ENCODE data around the gene SCARF2.
"Not testable (repeated sequence)": the region's sequence is repeated elsewhere in the genome, so short reads cannot be mapped to it uniquely, and the experiment has no call there.

The SCARF2 gene

GRCh38 chr22:20463324-20464095 is 25.9 kb upstream of the SCARF2 start:
- peak; percentile 64 for DNase-seq

- no peak for DNase-seq
These were observed 22.2 kb upstream of the SCARF2 start for GRCh38 chr22:20459862-20460261.

DNA sequence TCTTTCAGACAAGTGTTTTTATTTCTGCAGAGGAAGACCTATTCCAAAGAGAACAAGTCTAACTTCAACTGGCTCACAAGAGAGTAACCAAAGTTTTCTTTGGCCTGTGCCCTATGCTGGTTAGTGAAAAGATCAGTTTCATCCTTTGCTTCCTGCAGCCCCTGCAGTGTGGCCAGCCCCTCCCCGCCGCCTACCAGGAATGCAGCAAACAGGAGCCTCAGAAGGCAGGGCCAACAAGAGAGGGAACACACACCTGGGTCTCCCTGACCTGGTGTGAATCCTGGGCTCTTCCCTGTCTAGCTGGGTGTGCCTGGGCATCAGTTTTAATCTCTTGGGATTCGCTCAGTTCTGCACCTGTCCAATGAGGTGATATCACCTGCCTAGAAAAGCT is 21.5 kb upstream of the SCARF2 start:
- DNase-seq: no peak

- DNase-seq: no peak
These were observed 21.0 kb upstream of the SCARF2 start for GRCh38 chr22:20458530-20459151.

DNA sequence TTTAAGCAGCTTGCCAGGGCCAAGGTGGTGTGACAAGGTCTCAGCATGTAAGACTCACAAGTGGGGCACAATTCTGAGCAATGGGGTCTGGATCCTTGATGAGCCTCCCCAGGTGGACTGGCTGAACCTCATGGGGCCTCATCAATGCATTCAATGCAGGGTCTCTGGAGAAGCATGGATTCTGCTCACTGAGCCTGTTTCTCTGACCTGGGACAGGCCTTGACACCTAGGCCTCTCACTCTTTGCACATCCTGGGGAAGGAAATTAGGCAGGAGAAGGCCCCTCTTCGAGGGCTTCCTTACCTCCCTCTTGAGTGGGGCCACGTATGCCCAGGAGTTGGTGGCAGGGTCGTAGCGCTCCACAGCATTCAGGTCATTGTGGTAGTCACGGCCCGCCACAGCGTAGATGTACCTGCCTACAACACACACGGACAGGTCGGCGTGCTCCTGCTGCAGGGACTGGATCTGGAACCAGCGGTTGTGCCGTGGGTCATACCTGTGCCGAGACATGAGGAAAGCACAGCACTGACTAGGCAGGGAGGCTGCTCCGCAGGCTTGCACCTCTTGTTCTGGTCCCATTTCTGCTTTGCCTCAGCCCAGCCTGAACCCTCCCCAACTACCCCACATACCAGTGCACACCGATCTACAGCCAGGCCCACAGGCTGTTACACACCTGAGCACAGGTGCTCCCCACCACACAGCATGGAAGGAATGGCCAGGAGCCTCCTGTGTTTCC is 20.0 kb upstream of the SCARF2 start:
- DNase-seq: no peak

DNA sequence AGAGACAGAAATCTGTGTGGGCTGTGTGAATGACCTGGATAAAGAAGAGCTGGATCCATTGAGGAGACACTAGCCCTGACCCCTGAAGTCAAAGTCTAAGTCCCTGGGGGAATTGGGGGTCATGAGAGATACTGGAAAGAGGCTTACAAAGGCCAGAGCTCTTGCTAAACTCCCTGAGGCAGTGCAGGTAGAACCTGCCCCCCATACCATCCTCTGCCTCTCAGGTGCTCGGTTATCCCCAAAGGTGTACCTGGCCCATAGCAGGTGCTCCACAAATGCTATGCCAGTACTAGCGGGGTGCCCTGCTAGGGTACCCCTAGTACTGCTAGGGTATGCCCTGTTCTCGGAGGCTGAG is 19.1 kb upstream of the SCARF2 start:
- DNase-seq: no peak

DNA sequence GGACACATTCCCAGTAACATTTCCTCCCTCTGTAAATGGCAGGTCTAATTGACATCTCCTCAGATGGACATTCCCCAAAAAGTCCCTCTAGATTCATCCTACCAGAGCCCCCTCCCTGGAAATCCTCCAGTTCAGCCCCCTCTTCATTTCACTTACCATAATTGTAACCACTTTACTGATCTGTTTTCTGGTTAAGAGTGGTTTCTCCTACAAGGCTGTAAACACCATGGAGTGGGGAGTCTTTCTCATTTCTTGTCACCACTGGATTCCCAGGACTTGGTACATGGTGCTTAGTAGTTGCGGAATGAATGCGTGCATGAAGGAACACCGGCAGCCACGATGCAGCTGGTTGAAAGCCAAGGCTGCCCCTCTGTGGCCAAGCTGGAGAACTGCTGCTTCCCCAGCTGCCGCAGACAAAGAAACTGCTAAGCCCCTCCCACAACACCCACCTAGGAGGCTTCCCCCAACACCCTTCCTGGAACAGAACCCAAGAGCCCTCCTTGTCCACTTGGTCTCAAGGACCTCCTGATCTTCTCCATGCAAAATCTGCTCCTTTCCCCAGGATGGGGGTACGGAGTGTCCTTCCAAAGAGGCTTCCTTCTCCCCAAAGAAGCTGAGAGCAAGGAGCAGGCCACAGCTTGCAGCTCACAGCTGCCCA is 18.6 kb upstream of the SCARF2 start:
- peak; percentile 83 for DNase-seq

DNA sequence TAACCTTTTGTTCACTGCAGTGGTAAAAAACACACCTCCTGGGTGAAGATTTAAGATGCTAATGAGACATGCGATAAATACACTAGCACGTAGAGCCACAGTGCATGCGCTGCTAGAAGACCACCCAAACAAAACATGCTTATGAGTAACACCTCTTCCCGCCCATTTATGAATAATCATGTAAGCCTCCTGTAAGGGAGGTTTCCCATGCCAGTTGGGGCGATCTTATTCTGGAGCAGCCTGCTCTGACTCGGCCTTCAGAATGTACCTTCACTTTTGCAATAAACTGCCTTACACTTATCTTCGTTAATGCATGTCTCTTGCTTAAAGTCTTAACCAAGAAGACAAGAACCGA is 18.1 kb upstream of the SCARF2 start:
- DNase-seq: no peak

DNA sequence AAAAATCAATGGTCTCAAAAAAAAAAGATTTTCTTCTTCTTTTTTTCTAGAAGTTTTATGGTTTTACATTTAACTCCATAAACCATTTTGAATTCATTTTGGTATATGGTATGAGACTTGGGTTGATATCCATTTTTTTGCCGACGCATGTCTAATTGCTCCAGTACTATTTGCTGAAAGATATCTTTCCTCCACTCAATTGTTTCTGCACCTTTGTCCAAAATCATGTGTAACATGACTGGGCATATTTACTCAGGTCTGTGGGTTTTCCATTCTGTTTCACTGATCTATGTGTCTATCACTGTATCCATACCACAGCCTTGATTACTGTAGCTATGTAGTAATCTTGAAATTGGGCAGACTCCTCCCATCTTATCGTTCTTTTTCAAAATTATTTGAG is 15.6 kb upstream of the SCARF2 start:
- no peak for DNase-seq

DNA sequence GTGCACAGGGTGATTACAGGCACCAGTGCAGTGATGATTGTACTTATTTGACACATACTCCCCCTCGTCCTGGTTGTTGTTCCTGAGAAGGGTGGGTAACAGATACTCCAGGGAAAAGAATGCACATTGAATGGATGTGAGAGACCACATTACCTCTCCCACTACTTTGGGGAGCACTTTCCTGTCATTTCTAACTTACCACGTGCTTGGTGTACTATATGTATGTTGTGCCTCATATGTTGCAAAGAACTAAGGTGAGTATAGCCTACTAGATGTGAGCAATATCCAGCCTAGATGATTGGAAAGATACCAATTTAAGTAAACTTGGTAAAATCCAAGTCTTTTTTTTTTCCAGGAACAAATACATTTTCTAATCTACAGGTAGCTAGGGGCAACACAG is 14.3 kb upstream of the SCARF2 start:
- DNase-seq: no peak

DNA sequence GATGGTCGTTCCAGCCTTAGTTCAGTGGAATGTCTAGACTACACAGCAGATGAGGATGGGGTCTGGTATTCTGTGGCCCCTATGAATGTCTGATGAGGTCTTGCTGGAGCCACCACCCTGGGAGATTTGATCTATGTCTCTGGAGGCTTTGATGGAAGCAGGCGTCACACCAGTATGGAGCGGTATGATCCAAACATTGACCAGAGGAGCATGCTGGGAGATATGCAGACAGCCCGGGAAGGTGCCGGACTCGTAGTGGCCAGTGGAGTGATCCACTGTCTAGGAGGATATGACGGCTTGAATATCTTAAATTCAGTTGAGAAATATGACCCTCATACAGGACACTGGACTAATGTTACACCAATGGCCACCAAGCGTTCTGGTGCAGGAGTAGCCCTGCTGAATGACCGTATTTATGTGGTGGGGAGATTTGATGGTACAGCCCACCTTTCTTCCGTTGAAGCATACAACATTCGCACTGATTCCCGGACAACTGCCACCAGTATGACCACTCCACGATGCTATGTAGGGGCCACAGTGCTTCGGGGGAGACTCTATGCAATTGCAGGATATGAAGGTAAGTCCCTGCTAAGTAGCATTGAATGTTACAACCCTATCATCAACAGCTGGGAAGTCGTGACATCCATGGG is 13.6 kb upstream of the SCARF2 start:
- DNase-seq: not testable (repeated sequence)

DNA sequence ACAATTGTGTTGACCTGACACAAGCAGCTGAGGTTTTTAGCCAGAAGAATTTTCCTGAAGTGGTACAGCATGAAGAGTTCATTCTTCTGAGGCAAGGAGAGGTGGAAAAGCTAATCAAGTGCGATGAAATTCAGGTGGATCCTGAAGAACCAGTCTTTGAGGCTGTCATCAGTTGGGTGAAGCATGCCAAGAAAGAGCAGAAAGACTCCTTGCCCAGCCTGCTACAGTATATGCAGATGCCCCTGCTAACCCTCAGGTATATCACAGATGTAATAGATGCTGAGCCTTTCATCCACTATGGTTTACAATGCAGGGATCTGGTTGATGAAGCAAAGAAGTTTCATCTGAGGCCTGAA is 12.9 kb upstream of the SCARF2 start:
- no peak for DNase-seq

GRCh38 chr22:20449819-20450550 is 12.4 kb upstream of the SCARF2 start:
- no peak for DNase-seq

- no peak for DNase-seq
These were observed 11.0 kb upstream of the SCARF2 start for GRCh38 chr22:20448630-20449029.

DNA sequence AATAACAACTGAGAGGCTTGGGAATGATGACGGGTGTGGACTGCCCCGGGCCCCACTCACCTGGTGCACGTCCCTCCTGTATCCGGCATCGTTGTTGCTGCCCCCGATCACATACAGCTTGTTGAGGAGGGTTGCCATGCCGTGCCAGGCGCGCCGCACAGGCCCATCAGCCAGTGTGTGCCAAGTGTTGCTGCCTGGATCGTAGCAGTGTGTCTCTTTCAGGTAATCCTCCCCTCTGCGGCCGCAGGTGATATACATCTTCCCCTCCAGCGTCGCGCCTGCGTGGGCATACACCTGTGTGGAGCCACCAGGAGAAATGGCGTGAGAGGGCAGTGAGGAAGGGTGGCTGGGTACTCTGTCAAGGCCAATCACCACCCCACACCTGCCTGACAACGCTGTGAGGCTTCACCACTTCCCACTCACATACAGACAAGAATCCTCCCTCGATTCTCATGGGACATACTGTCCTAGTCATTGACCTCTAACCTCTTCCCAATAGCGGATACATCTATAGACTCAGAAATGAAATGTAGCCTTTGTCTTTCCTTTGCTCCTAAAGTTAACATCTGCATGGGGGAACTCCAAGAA is 8.9 kb upstream of the SCARF2 start:
- DNase-seq: no peak

GRCh38 chr22:20444325-20444724 is 6.7 kb upstream of the SCARF2 start:
- DNase-seq: no peak

GRCh38 chr22:20442485-20443284 is 5.1 kb upstream of the SCARF2 start:
- DNase-seq: no peak

- DNase-seq: no peak
These were observed 4.2 kb upstream of the SCARF2 start for GRCh38 chr22:20441631-20442484.

GRCh38 chr22:20440637-20441591 is 3.3 kb upstream of the SCARF2 start:
- no peak for DNase-seq
